Measurements from ENCODE around the gene HOXB5.

The HOXB5 gene

DNA sequence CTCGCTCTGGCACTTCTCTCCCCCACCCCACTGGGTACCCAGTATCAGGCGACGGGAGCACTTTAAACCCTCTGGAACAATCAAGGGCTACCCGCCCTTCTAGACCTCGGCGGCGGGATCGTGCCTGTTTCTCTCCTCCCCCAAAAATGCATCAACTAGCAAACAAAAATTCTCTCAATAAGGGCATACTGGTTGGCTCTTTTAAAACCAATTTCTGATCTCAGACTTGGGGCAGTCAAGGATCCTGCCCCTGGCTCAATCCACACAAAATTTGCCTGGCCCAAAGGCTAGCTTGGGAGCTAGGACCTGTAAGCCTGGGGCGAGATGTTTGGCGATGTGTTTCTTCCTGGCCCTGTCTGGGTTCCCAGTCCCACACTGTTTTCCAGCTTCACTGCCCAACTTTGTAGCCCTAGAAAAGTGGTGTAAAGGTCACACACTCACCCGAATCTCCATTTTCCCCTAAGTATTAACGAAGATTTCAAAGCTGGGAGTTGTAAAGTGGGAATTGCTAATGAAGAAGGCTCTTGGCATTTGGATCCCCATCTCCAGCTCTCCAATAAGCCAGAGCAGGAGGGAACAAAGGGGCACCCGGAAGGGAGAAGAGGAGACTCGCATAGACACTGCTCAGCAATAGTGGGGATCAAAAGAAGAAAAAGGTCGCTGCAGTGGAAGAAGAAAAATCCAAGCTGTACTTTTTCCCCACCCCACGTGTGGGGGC, 34.3 kb downstream of the HOXB5 start:
- no peak for DNase-seq (ENCODE audit: low spot score)

DNA sequence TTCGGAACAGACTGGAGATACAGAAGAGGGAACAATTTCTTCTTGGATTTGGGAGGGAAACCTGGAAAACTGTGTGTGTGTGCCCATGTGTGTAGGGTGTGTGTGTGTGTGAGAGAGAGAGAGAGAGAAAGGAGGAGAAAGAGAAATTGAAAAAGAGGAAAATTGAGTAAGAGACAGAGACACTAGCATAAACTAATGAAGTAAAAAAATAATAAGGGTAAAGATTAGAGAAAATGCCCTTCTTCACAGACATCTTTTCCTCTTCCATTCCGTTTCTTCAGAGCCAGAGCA, 34.8 kb downstream of the HOXB5 start:
- no peak for DNase-seq (ENCODE audit: low spot score)

DNA sequence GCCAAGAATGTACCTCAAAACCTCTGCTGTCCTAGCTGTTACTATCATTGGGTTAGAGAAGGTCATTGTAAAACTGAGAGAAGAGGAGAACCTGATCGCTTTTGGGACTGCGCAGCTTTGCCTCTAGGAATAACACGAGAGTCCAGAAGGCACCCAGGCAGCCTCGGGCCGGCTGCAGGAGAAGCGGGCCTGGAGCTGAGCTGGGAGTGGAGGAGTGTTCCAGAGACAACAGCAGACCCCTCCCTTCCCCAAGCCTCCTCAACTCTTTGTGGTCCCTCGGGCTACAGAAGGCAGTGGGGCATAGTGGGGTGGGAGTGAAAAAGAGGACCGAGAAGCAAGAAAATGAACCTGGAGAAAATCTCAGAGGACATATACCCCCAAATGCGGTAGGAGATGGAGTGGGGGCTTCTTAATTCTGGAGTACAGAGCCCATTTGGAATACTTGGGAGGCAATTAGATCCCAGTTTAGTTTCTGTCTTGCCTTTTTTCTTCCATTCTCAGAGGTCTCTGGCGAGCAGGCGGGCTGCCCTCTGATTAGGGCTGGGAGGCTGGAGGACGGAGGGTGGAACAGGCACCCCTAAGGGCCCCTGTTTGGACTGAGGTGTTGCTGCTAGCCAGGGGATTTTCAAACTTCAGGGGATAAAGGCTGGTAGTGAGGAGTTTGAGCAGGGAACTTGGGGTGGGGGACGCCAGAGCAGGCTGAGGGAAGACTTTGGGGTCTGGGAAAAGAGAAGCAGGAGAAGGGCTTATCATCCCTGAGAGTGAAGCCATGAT, 35.3 kb downstream of the HOXB5 start:
- DNase-seq (ENCODE audit: low spot score), result no peak

DNA sequence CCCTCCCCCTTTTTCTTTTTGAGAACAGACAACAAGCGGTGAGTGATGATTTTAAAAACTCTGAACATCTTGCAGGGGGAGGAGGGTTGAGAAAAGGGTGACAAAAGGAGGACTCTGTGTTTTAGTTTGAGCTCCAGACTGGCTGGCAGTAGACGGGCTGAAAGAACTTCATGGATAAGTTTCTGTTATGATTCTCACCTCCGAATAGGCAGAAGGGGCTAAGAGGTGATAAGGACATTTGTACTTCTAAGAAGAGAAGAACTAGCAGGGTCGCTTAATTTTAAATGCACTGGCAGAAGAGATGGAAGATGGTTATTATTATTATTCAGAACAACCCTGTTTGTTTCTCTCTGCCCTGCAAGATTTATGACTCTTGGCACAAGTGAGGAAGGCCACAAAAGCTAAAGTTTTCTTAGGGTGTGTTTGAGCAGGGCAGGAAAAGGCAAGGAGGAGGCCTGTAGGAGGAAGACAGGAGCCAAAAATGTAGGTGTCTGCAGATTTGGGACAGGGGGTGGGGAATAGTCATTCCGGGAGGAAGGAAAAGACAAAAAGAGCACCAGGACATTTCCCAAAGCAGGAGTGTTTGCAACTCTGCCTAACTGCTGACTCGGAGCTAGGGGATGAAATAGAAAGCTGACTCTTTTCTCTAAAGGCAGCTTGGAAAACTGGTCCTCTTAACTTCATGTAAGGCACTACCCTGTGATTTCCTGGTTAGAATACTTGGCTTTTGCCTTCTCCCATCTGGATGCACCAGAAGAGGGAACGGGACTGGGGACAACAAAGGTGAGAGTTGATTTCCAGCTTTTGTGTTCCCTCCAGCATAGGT, 36.8 kb downstream of the HOXB5 start:
- DNase-seq (ENCODE audit: low spot score), result no peak

DNA sequence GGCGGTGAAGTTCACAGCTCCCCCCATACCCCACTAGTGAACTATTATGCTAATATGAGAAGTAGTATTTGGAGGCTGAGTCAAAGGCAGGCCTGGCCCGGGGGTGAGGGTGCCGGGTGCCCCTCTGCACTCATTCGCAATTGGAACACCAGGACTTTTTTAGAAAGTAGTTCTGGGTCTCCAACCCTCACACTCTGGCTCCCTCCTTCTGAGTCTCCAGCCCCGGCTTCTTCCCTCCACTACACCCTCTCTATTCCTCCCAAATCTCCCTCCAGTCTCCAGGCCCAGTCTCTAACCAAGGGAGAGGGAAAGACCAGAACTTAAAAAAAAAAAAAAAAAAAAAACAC, 37.4 kb downstream of the HOXB5 start:
- no peak for DNase-seq (ENCODE audit: low spot score)

DNA sequence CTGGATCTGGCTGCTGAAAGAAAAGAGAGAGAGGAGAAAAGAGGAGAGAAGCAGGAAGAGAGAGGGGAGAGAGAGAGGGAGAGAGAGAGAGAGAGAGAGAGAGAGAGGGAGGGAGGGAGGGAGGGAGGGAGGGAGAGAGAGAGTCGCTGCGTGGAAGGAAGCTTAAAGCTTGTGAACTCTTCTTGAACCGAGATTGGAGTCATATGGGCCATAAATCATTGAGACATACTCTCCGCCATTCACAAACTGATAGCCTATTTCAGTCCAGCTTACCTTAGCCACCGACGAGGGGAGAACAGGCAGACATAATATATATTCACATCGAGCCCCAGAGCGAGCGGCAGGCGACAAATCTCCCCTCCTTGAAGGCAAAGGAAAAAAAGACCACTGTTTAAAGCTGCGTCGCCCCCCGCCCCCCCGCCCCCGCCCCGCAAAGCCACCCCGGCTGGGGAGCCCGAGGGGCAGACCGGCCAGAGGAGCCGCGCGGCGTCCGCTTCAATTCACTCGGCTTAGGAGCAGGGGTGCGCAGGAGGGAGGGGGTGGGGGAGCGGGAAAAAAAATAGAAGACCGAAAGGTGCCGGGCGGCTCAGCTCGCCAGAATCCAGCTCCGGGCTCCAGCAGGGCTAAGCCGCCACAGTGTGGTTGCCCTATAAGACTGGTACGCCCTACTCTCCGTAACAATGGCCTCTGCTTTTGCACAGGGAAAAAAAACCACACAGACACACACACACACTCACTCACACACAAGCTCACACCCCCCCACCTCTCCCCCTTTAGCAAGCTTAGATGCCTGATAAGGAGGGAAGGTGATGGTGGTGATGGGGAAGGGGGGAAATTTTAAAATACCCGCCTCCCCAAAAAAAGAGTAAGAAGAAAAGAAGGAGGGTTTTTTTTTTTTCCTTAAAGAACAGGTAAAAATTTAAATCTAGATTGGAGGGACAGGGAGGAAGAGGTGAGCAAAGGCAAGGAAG, 38.0 kb downstream of the HOXB5 start:
- peak; percentile 20 for DNase-seq (ENCODE audit: low spot score)

DNA sequence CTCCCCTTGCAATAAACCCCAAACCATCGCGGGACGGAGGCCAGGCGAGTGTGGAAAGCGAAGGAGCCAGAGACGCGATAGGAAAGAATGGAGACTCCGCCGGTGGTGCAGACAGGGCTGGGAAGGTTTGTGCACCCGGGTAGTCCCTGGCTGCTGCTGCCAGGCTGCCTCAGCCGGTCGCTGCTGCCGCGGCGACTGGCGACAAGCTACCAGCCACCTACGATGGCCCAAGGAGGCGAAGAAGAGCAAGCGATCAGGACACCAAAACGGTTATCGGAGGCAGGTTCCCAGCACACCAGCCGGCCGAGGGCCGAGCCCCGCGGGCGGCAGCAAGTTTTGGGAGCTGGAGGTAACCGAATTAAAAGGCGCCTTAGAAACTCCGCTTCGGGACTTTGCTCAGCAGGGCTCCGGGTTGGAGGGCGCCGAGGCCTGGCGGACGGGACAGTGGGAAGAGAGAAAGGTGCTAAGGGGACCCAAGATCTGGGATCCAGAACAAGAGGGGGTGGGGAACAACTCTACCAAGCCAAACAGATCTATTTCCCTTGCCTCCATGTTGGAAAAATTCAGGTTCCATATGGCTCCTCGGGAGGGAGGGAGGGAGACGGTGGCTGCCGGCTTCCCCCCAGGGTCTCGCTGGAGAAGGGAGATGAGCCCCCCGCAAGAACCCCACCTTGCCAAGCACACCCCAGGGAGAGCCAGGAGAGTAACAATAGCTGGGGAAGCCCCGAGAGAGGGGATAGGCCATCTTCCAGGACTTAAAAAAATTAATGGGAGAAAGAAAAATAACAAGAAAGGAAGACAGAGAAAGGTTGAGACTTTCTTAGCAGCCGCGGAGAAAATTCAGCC, 38.9 kb downstream of the HOXB5 start:
- DNase-seq (ENCODE audit: low spot score), result no peak

DNA sequence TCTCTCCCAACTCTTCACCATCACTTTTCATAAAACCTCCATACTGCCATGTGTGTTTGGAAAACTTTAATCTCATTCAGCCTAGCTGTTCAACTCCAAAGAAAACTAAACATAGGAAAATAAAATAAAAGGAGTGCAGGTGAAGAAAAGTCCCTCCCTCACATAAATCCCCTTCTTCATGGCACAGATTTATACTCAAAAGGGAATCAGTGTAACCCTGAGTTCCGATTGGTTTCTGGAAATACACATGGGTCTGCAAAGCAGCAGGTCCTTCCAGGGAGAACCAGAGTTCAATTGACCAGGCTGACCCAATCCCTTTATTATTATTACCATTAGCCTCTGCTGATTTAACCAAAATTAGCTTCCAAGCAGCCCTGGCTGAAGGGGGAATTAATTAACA, 39.8 kb downstream of the HOXB5 start:
- DNase-seq (ENCODE audit: low spot score), result no peak

DNA sequence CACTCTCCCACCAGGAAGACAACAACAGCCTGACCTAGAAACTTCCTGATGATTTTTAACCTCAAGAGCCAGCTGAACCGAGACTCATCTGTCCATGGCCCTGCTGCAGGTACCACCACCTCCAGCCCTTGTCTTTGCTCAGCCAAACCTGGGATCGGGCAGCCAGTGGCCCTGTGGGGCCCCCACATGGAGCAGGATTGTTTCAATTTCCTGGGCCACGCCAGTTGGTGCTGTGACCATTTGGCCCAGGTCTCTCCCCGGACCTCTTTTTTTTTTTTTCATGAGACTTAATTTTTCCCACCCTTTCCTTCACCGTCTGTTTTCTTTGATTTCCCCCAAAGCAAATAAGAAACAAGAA, 40.4 kb downstream of the HOXB5 start:
- DNase-seq (ENCODE audit: low spot score), result no peak

DNA sequence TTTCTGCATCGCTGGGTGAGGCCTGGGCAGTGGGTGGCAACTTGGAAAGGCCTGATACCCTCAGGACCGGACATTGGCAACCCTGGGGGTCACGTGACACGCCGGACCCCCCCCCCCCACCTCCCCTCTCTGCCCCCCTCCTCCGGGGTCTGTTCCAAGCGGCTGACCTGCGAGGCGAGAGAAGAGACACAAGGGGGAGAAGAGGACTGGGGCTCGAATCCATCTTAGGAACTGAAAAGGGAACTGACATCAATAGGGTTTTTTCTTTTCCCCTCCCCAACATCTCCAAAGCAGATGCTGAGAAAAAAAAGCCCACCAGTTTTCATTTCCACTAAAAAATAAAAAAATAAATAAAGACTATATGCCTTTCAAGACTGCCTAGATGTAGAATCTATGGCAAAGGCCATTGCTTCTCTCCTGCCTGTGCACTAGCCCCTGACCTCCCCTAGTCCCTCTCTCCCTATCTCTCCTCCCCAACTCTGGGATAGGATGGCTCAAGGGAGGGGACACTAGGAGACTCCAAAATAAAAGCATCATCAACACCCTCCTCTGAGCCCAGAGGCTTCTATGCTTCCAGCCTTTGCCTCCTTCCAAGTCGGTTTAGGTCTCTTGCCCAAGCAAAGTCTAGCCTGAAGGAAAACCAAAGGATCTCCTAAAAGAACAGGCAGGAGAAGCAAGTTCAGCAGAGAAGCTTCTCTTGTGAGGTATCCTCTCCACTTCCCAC, 41.0 kb downstream of the HOXB5 start:
- DNase-seq (ENCODE audit: low spot score), result no peak

DNA sequence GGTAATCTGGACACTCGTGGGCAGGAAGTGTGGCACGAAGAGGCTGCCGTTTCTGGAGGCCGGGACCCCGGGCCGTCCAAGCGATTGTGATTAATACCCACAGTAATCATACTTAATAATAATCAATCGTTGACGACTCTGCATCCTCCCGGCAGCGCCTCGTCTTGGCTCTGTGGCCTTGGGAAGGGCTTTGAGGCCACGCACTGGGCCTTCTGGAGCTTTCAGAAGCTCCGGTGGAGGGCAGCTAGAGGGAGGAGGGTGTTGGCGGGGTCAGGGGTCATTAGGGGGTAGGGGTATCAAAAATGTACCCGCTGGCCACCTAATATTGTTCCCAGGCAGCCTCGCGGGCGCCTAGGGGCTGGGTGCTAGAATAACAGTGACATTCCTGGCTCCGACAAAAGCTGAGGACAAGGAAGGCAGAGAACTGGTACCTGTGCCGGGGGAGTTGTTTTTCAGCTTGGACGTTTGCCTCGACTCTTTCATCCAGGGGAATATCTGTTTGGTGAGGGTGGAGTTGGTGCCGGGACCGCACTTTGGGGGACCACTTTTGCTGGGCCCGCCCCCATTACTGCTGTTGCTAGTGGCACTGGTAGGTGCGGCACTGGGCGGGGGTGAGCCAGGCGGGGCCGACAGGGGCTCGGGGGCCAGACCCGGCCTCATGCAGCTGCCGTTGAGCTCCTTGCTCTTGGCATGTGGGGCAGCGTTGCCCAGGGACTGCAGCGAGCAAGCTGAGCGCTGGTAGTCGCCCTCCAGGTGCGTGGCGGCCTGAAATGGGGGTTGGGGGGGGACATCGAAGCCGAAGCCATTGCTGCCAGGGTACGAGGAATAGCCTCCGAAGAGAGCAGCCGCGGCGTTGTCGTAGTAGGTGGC, 41.7 kb downstream of the HOXB5 start:
- DNase-seq (ENCODE audit: low spot score), result no peak

DNA sequence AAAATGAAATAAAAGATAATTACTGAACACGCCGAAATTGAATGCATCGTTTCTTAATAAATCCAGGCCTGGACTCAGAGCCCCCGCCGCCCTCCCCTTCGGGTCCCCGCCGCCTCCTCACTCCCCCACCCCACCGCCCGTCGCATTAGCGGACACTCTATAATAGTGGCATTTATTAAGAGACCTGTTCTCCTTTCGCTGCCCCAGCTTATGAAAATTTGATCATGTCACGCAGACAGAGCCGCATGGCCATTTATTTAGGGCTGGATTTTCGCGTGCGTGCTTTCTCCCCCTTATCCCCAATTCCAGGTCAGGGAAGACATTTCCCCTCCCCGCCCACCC, 42.4 kb downstream of the HOXB5 start:
- no peak for DNase-seq (ENCODE audit: low spot score)

DNA sequence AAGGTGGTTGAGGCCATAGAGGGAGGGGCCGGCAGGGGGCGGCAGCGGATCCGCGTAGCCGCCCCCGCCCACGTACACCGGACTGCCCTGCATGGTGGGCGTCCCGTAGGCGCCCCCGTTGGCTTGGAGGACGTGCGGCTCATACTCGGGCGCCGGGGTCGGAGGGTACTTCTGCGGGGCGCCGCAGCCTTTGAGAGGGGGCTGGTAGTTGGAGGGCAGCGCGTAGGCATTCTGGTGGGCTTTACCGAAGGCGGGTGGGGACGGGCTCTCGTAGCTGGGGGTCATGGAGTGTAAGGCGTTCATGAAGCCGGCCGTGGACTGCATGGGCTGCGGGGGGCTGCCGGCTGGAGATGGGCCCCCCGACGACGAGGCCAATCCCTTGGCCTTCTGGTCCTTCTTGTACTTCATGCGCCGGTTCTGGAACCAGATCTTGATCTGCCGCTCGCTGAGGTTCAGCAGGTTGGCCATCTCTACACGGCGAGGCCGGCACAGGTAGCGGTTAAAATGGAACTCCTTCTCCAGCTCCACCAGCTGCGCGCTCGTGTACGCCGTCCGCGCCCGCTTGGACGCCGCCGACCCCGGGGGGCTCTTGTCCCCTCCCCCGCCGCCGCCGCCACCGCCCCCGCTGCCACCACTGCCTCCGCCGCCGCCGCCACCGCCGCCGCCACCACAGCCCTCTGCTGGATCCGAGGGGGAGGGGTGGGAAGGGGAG, 42.9 kb downstream of the HOXB5 start:
- no peak for DNase-seq (ENCODE audit: low spot score)

DNA sequence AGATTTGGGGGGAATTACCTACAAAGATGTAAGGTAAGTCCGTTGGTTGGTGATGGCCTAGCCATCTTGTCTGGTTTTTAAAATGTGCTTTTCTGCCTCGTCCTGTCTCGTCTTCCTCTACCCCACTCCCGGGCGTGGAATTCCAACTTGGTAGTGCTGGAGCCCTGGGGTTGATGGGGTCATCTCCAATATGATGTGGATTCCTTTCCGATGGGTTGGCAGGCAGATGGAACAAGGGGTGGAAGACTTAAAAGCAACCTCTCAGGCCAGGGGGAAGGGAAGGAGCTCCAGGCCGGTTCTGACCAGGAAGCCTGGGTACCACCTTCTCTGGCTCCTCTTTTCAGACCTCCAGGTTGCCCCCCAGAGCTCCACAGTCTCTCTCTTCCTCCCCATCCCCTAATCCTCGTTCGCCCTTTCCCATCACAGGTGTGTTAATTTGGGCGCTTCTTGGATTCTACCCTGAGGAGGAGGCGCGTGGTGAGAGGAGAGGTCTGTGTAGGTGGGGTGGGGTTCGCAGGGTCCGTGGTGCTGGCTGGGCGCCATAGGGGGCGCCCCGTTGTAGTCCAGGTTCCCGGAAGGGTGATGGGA, 43.6 kb downstream of the HOXB5 start:
- no peak for DNase-seq (ENCODE audit: low spot score)

DNA sequence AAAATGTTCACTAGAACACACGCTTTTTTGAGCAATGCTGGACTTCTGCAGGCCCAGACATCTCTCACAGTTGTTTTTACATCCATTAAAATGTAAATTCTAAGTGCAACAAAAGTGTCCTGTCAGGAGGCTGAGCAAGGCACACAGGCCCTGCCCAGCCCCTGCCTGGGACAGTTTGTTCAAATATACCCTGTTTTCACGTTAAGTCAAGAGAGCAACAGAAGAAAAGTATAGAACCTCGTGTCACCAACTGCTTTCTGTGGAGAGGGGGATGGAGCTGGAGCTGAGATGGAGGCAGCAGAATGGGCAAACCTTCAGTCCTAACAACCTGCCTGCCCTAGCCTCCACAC, 44.3 kb downstream of the HOXB5 start:
- DNase-seq (ENCODE audit: low spot score), result no peak

DNA sequence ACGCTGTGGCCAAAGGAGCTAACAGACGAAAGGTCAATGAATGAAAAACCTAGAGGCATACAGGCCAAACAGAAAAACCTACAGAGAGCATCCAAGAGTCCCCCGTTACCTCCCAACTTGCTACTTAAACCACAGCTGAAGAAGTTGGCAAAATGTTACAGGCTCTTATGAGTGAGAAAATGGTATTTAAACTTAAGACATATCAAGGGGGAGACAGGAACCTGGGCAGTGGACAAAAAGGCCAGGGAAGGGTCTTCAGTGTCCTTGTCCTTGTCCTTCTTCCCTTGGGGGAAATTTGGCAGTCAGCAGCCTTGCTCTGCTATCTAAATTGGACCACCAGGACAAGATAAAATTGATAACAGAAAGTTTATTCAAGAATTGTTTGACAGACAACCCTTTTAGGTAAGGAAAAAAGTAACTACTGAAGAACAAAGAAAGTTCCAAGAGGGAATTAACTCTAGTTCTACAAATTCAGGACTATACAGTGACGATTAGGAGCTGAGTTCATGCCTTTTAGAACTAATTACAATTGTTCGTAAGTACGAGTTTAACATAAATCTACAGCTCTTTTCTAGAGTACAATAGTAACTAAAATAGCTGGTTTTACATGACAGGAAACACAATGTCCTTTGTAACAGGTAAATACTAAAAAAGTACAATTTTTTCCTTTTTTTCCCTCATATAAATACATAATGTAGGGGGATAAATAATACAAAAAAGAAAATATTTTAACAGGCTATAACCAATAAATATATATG, 44.9 kb downstream of the HOXB5 start:
- no peak for DNase-seq (ENCODE audit: low spot score)

DNA sequence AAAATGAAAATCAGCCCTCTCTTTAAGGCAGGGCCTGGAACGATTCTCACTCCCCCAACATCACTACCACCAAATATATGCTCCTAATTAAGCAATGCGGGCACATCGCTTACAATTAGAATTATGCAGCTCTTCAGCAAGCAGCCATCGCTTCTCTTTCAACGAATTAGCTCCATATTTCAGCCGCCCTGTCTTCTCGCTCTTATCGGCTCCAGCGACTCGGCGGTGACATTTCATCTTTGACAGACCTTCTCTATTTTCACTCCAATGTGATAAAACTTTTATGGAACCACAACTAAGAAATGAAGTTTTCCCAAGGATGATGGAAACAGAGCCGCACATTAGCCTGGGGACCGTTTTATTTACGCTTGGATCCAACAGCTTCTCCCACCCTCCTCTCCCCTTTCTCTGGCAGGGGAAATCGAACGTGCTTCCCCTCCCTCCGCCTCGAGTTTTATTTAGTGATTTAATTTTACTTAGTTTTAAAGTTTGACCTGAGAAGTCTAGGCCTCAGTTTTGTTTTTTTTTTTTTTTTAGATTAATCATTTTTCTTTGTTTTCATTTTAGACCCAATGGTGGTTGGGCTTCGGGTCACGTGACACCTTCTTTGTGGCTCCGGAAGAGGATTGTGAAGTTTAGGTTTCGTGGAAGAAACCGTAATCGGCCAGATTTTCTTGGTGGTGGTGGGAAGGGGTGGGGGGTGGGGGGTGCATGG, 45.6 kb downstream of the HOXB5 start:
- DNase-seq (ENCODE audit: low spot score), result peak; percentile 44
